Esophagus squamous epithelium (tissue), 5 donors: Measurements from ENCODE around the gene CSGALNACT2. TPM values are rescaled to one million over a fixed set of nuclear protein-coding genes. Genes with fewer than 3 reads are reported as not detected.

Experiments
- DNase-seq: peaks from one replicate; lab custom pipeline; 2025; lab: John Stamatoyannopoulos, UW
- H3K27ac ChIP-seq, 4 donors: fragments of 200-600 bp; sonication (generic); one replicate each; pipeline ENCODE4 v1.5.1; 2016 to 2019; ENCODE audit warnings: mild to moderate bottlenecking in 1 of 4
- H3K27me3 ChIP-seq, 4 donors: fragments of 200-600 bp; sonication (generic); 1 replicate in 3 of 4; 2 replicates in 1 of 4; pipeline versions ENCODE4 v1.5.1 to v1.6.0; 2017 to 2021; ENCODE audit warnings: antibody characterized with exemption in 1 of 4
- H3K36me3 ChIP-seq, 3 donors: fragments of 200-600 bp; sonication (generic); one replicate each; pipeline ENCODE4 v1.5.1; 2016 to 2019
- H3K4me1 ChIP-seq, 3 donors: fragments of 200-600 bp; sonication (generic); one replicate each; pipeline ENCODE4 v1.5.1; 2017 to 2019
- H3K4me3 ChIP-seq, 4 donors: fragments of 200-600 bp; sonication (generic); 1 replicate in 3 of 4; 2 replicates in 1 of 4; pipeline ENCODE4 v1.5.1; 2016 to 2019; ENCODE audit warnings: mild to moderate bottlenecking in 2 of 4, moderate library complexity in 1 of 4
- H3K9me3 ChIP-seq, 3 donors: fragments of 200-600 bp; sonication (generic); one replicate each; pipeline ENCODE4 v1.5.1; 2016 to 2019
- CTCF ChIP-seq, 6 experiments: fragments of 450-650 bp in 4 of 6; fragments of 200-600 bp in 2 of 6; sonication (generic) in 2 of 6; IDR thresholded peaks; one replicate each; pipeline ENCODE4 v1.5.1; 2016 to 2019; ENCODE audit warnings: antibody characterized with exemption in 6 of 6, mild to moderate bottlenecking in 4 of 6, moderate library complexity in 4 of 6
- POLR2A ChIP-seq, 4 donors: fragments of 450-650 bp; IDR thresholded peaks; one replicate each; pipeline ENCODE4 v1.6.1; 2017; ENCODE audit warnings: antibody characterized with exemption in 4 of 4, mild to moderate bottlenecking in 4 of 4, moderate library complexity in 3 of 4
- WGBS, 2 donors: methylation state at CpG; one replicate each; pipeline ENCODE4 v1.1.5; 2018; 5-methylcytosine and 5-hydroxymethylcytosine counted together
- intact Hi-C: fragments of 100-400 bp; cut with DNase I; formaldehyde crosslinking; loops from one replicate; pipeline ENCODE4 v1.15.0; 2022
- total RNA-seq, 4 donors: library from RNA; depleted of rRNA; stranded (reverse); fragments of >200 nt; gene quantifications; one replicate each; pipeline ENCODE4 v1.1.0, GENCODE V29; 2016
- donor health status: DM: yes; HTN: yes; CAD: no.

CSGALNACT2 gene
- total RNA-seq, 4 donors from 2014 or later = 2.8 to 18.5 (median 6.8) TPM

GRCh38 chr10:43214071-43214955 lies 76.1 kb downstream of the CSGALNACT2 start:
- Histone ChIP-seq H3K9me3 (no peaks in the 10 kb centered on the region), H3K4me1 (no peaks in the 10 kb centered on the region), H3K27me3 (peaks cover 0 to 30% (median 0%) of the 10 kb centered on the region in 4 donors), H3K4me3 (no peak overlapping the region), H3K27ac (no peak overlapping the region), H3K36me3 (no peaks in the 10 kb centered on the region)
- DNase-seq = no peak
- intact Hi-C loops = no loop called here
- TF ChIP-seq CTCF (IDR thresholded peaks at IDR 0.05) (no peak), POLR2A (IDR thresholded peaks at IDR 0.05) (no peak)
- 76 to 88% methylated on average over 4 to 6 of the region's 15 CpGs for WGBS, 2 donors

- no peaks in the 10 kb centered on the region for H3K9me3 ChIP-seq
- no peak for TF ChIP-seq CTCF (IDR thresholded peaks at IDR 0.05)
- DNase-seq = no peak
- H3K36me3 ChIP-seq = no peaks in the 10 kb centered on the region
- H3K27ac ChIP-seq = no peak overlapping the region
- intact Hi-C loops = no loop called here
- peaks cover 0 to 37% (median 0%) of the 10 kb centered on the region in 4 donors for H3K27me3 ChIP-seq
- 14 to 35% methylated on average over 1 to 4 of the region's 12 CpGs for WGBS, 2 donors
- no peaks in the 10 kb centered on the region for H3K4me1 ChIP-seq
- no peak overlapping the region for H3K4me3 ChIP-seq
These were observed 76.8 kb downstream of the CSGALNACT2 start for GRCh38 chr10:43214956-43215561.

GRCh38 chr10:43215758-43216455 lies 77.7 kb downstream of the CSGALNACT2 start:
- Histone ChIP-seq H3K36me3 (no peaks in the 10 kb centered on the region), H3K4me3 (no peak overlapping the region), H3K27me3 (peaks cover 0 to 45% (median 0%) of the 10 kb centered on the region in 4 donors), H3K4me1 (no peaks in the 10 kb centered on the region), H3K9me3 (no peaks in the 10 kb centered on the region), H3K27ac (no peak overlapping the region)
- WGBS, 2 donors = 76 to 78% methylated on average over 7 to 11 of the region's 19 CpGs
- intact Hi-C loops = no loop called here
- no peak for DNase-seq
- TF ChIP-seq CTCF (IDR thresholded peaks at IDR 0.05) = no peak
- no peak for TF ChIP-seq POLR2A (IDR thresholded peaks at IDR 0.05)

GRCh38 chr10:43216931-43217562 lies 78.8 kb downstream of the CSGALNACT2 start:
- intact Hi-C loops = no loop called here
- H3K27me3 ChIP-seq = peaks cover 0 to 45% (median 0%) of the 10 kb centered on the region in 4 donors
- TF ChIP-seq CTCF (IDR thresholded peaks at IDR 0.05) = no peak
- no peak for TF ChIP-seq POLR2A (IDR thresholded peaks at IDR 0.05)
- no peaks in the 10 kb centered on the region for H3K9me3 ChIP-seq
- H3K27ac ChIP-seq = no peak overlapping the region
- 91 to 100% methylated on average over 1 to 7 of the region's 15 CpGs for WGBS, 2 donors
- no peaks in the 10 kb centered on the region for H3K4me1 ChIP-seq
- DNase-seq = no peak
- H3K4me3 ChIP-seq = no peak overlapping the region
- no peaks in the 10 kb centered on the region for H3K36me3 ChIP-seq
